Tibial nerve (tissue), 4 donors: ENCODE measurements around the gene ARMC8.

ENCODE experiments used
- EP300 ChIP-seq, 2 donors: sonication (generic); formaldehyde crosslinking; IDR thresholded peaks; one replicate each; pipeline ENCODE4 v1.6.1; 2017; ENCODE audit warnings: antibody characterized with exemption in 2 of 2, mild to moderate bottlenecking in 1 of 2
- POLR2A ChIP-seq, 2 donors: fragments of 450-650 bp; IDR thresholded peaks; one replicate each; pipeline ENCODE4 v1.6.1; 2017; ENCODE audit warnings: antibody characterized with exemption in 2 of 2, mild to moderate bottlenecking in 2 of 2, moderate library complexity in 2 of 2
- TF ChIP-seq, protein P1 (sequence below), 5 experiments: fragments of 200-600 bp in 3 of 5; fragments of 450-650 bp in 2 of 5; sonication (generic) in 3 of 5; IDR thresholded peaks; one replicate each; pipeline ENCODE4 v1.5.1; 2016 to 2019; ENCODE audit warnings: antibody characterized with exemption in 5 of 5, mild to moderate bottlenecking in 3 of 5, moderate library complexity in 2 of 5

DNA sequence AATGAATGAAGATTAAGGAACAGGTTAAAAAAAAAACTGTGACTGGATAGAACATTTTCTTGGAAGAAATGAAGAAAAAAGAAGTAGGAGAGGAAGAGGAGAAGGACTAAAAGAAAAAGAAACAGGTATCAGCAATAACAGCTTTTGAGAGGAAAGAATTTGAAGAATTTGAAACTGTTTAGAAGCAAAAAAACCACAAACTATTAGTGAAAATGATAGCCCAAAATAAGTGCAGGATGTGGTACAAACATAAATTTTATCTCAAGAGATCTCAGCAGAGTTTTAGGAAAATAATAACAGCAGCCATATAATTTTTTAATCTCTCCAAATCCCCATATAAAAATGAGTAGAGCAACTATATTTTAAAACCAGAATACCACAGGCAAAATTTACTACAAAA lies 46.2 kb upstream of the ARMC8 start:
- TF ChIP-seq, protein P1, sequence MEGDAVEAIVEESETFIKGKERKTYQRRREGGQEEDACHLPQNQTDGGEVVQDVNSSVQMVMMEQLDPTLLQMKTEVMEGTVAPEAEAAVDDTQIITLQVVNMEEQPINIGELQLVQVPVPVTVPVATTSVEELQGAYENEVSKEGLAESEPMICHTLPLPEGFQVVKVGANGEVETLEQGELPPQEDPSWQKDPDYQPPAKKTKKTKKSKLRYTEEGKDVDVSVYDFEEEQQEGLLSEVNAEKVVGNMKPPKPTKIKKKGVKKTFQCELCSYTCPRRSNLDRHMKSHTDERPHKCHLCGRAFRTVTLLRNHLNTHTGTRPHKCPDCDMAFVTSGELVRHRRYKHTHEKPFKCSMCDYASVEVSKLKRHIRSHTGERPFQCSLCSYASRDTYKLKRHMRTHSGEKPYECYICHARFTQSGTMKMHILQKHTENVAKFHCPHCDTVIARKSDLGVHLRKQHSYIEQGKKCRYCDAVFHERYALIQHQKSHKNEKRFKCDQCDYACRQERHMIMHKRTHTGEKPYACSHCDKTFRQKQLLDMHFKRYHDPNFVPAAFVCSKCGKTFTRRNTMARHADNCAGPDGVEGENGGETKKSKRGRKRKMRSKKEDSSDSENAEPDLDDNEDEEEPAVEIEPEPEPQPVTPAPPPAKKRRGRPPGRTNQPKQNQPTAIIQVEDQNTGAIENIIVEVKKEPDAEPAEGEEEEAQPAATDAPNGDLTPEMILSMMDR (IDR thresholded peaks at IDR 0.05), result no peak
- TF ChIP-seq EP300 (IDR thresholded peaks at IDR 0.05) (no peak), POLR2A (IDR thresholded peaks at IDR 0.05) (no peak)
